HepG2 (cell line): ENCODE results near the gene RASSF4. TPM values are rescaled to one million over a fixed set of nuclear protein-coding genes. Genes with fewer than 3 reads are reported as not detected.
A peak's percentile ranks its signal among the peaks of the same experiment; 100 is the strongest.

Experiments used
- ADNP ChIP-seq: sonication (generic); formaldehyde crosslinking; IDR thresholded peaks from 2 replicates; pipeline ENCODE4 v1.4.0; 2020; ENCODE audit warnings: missing genetic modification reagents
- CREM ChIP-seq, 2 experiments: sonication (generic) in 1 of 2; formaldehyde crosslinking in 1 of 2; IDR thresholded peaks; 2 replicates each; pipeline versions ENCODE4 v1.4.0 to v1.6.1; 2016 to 2020; ENCODE audit warnings: antibody characterized with exemption in 1 of 2, mild to moderate bottlenecking in 1 of 2, missing genetic modification reagents in 1 of 2
- IKZF4 ChIP-seq: sonication (generic); formaldehyde crosslinking; IDR thresholded peaks from 2 replicates; pipeline ENCODE4 v1.5.1; 2020; ENCODE audit warnings: borderline replicate concordance, mild to moderate bottlenecking, low read depth, missing genetic modification reagents; ENCODE audit errors: not compliant biosample characterization
- NFIC ChIP-seq: IDR thresholded peaks from 2 replicates; pipeline ENCODE4 v1.6.1; 2012; ENCODE audit warnings: mild to moderate bottlenecking, low read length, inconsistent platforms
- NFYB ChIP-seq: sonication (generic); formaldehyde crosslinking; IDR thresholded peaks from 2 replicates; pipeline ENCODE4 v1.4.0; 2020; ENCODE audit warnings: missing genetic modification reagents
- PHF20 ChIP-seq: sonication (generic); formaldehyde crosslinking; IDR thresholded peaks from 2 replicates; pipeline ENCODE4 v1.5.0; 2020; ENCODE audit warnings: mild to moderate bottlenecking, missing genetic modification reagents
- SIX1 ChIP-seq: sonication (generic); formaldehyde crosslinking; IDR thresholded peaks from 2 replicates; pipeline ENCODE4 v1.4.0; 2020; ENCODE audit warnings: missing genetic modification reagents, borderline replicate concordance
- ZFP91 ChIP-seq: sonication (generic); formaldehyde crosslinking; IDR thresholded peaks from 2 replicates; pipeline ENCODE4 v1.9.0; 2022; ENCODE audit warnings: missing genetic modification reagents, mild to moderate bottlenecking, borderline replicate concordance
- ZFYVE20 ChIP-seq: sonication (generic); formaldehyde crosslinking; IDR thresholded peaks from 2 replicates; pipeline ENCODE4 v1.8.0; 2023; ENCODE audit warnings: low read depth, mild to moderate bottlenecking, moderate library complexity, missing genetic modification reagents, borderline replicate concordance
- ZNF329 ChIP-seq: sonication (generic); formaldehyde crosslinking; IDR thresholded peaks from 2 replicates; pipeline ENCODE4 v1.9.0; 2021; ENCODE audit warnings: low read depth, mild to moderate bottlenecking, missing genetic modification reagents
- ZNF354B ChIP-seq: sonication (generic); formaldehyde crosslinking; IDR thresholded peaks from 2 replicates; pipeline ENCODE4 v1.8.0; 2022; ENCODE audit warnings: mild to moderate bottlenecking, missing genetic modification reagents
- ZNF737 ChIP-seq: sonication (generic); formaldehyde crosslinking; IDR thresholded peaks from 2 replicates; pipeline ENCODE4 v1.5.0; 2020; ENCODE audit warnings: missing genetic modification reagents, mild to moderate bottlenecking, borderline replicate concordance
- ZNF746 ChIP-seq: sonication (generic); formaldehyde crosslinking; IDR thresholded peaks from 2 replicates; pipeline ENCODE4 v1.8.0; 2022; ENCODE audit warnings: mild to moderate bottlenecking, missing genetic modification reagents
- ZNF747 ChIP-seq: sonication (generic); formaldehyde crosslinking; IDR thresholded peaks from 2 replicates; pipeline ENCODE4 v1.8.1; 2023; ENCODE audit warnings: missing genetic modification reagents, mild to moderate bottlenecking, borderline replicate concordance
- ZSCAN22 ChIP-seq: sonication (generic); formaldehyde crosslinking; IDR thresholded peaks from 2 replicates; pipeline ENCODE4 v1.4.0; 2020; ENCODE audit warnings: mild to moderate bottlenecking, missing genetic modification reagents
- polyA plus RNA-seq, 8 experiments: library from polyadenylated mRNA; depleted of rRNA in 3 of 8; stranded (reverse) in 7 of 8; unstranded in 1 of 8; fragments of >200 nt; fragmentation: Illumina TruSeq in 4 of 8; extraction: Trizol in 4 of 8; gene quantifications; 2 replicates each; pipeline versions ENCODE4 v1.2.1 to v1.2.3, GENCODE V29; 2011 to 2016; ENCODE audit warnings: low read depth in 4 of 8, missing spikeins in 1 of 8, mixed read lengths in 1 of 8; ENCODE audit not compliant: insufficient read depth in 1 of 8
- total RNA-seq, 5 experiments: library from RNA; depleted of rRNA; stranded (reverse); fragments of >200 nt; fragmentation: Illumina TruSeq; extraction: Trizol; gene quantifications; 2 replicates each; pipeline ENCODE4 v1.2.3, GENCODE V29; 2016; ENCODE audit warnings: low read depth in 1 of 5
- TF ChIP-seq, protein P1 (sequence below), 2 experiments: sonication (generic) in 1 of 2; formaldehyde crosslinking in 1 of 2; IDR thresholded peaks; 2 replicates each; pipeline versions ENCODE4 v1.6.1 to v1.9.0; 2014 to 2022; ENCODE audit warnings: antibody characterized with exemption in 1 of 2, borderline replicate concordance in 1 of 2, inconsistent platforms in 1 of 2, low read depth in 1 of 2, missing genetic modification reagents in 1 of 2
- TF ChIP-seq, protein P2 (sequence below): IDR thresholded peaks from 2 replicates; pipeline ENCODE4 v1.6.1; 2016

The RASSF4 gene
- total and polyA plus RNA-seq, 2 of the 13 experiments (the other 11 are each of a cell fraction or from before 2014, with no cell fraction given): 34.0 to 51.7 TPM

DNA sequence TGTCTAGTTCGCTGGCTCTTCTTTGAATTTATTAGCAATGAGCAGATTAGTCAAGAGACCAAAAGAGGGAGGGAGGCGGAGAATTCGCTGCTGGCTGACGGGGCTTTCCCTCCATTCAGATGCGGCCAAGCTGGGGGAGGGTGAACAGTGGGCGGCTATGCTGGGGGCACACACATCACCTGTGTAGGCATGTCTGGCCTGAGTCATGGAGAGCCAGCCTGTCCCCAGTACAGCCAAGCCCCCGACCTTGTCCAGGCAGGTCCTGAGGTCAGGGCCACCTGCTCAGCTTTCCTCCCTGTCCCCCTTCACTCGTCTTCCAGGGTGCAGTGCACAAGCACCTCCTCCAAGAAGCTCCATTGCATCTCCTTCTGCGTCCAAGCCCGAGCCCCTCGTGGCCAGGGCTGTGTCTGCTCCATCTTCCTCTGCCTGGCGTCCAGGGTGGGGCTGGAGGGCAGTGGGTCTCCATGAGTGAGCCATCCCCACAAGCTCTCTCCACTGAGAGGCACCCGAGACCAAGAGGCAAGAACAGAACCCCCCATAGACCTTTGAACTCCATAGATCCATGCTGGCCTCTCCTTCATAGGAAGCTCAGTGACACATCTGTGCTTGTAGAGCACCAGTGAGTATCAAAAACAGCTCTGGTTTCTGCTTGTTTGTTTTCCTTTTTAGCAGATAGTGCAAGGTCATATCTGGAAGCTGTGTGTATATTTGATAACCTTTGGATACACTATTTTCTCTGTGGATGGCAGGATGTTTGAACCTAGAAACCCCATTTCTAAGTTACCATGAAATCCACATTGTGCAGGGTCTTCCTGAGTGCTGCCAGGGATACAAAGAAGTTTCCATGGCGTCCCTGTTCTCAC is 20.9 kb downstream of the RASSF4 start (continued):
- TF ChIP-seq, protein P1, sequence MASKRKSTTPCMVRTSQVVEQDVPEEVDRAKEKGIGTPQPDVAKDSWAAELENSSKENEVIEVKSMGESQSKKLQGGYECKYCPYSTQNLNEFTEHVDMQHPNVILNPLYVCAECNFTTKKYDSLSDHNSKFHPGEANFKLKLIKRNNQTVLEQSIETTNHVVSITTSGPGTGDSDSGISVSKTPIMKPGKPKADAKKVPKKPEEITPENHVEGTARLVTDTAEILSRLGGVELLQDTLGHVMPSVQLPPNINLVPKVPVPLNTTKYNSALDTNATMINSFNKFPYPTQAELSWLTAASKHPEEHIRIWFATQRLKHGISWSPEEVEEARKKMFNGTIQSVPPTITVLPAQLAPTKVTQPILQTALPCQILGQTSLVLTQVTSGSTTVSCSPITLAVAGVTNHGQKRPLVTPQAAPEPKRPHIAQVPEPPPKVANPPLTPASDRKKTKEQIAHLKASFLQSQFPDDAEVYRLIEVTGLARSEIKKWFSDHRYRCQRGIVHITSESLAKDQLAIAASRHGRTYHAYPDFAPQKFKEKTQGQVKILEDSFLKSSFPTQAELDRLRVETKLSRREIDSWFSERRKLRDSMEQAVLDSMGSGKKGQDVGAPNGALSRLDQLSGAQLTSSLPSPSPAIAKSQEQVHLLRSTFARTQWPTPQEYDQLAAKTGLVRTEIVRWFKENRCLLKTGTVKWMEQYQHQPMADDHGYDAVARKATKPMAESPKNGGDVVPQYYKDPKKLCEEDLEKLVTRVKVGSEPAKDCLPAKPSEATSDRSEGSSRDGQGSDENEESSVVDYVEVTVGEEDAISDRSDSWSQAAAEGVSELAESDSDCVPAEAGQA (IDR thresholded peaks at IDR 0.05; ENCODE audit: low read depth): no peak
- TF ChIP-seq, protein P1 (CRISPR knock-in tag; IDR thresholded peaks at IDR 0.05; ENCODE audit: borderline replicate concordance): no peak
- TF ChIP-seq NFYB (CRISPR knock-in tag) (no peak), ZNF354B (CRISPR knock-in tag) (no peak), ADNP (CRISPR knock-in tag) (no peak), ZNF747 (CRISPR knock-in tag) (no peak), ZNF329 (CRISPR knock-in tag) (no peak), IKZF4 (CRISPR knock-in tag) (no peak), CREM (IDR thresholded peaks at IDR 0.05) (peak; percentile 85), CREM (CRISPR knock-in tag; IDR thresholded peaks at IDR 0.05) (no peak), PHF20 (0 out of 2 replicates have a peak, but pooled peaks have one; percentile 15), ZSCAN22 (CRISPR knock-in tag) (no peak), ZNF737 (0 out of 2 replicates have a peak, but pooled peaks have one; percentile 59), ZFP91 (CRISPR knock-in tag) (peak; percentile 88), NFIC (peak; percentile 82; the same call in 1 of the 2 replicates), ZNF746 (CRISPR knock-in tag) (no peak), SIX1 (peak; percentile 80), ZFYVE20 (no peak)
- TF ChIP-seq, protein P2, sequence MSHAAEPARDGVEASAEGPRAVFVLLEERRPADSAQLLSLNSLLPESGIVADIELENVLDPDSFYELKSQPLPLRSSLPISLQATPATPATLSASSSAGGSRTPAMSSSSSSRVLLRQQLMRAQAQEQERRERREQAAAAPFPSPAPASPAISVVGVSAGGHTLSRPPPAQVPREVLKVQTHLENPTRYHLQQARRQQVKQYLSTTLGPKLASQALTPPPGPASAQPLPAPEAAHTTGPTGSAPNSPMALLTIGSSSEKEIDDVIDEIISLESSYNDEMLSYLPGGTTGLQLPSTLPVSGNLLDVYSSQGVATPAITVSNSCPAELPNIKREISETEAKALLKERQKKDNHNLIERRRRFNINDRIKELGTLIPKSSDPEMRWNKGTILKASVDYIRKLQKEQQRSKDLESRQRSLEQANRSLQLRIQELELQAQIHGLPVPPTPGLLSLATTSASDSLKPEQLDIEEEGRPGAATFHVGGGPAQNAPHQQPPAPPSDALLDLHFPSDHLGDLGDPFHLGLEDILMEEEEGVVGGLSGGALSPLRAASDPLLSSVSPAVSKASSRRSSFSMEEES (CRISPR knock-in tag): no peak
